DOHH2 (cell line): ENCODE data around the gene ZBTB45.
A peak's percentile ranks its signal among the peaks of the same experiment; 100 is the strongest.

Experiments used
- H3F3A ChIP-seq: fragments of 200-600 bp; sonication (generic), shearing (Covaris generic); 2 replicates; pipeline ENCODE4 v1.6.0; 2016; ENCODE audit warnings: antibody characterized with exemption, mild to moderate bottlenecking; ENCODE audit not compliant: control insufficient read depth, insufficient read depth
- H3K27ac ChIP-seq: fragments of 200-600 bp; sonication (generic); 2 replicates; pipeline ENCODE4 v1.5.1; 2014; ENCODE audit warnings: low read depth, mild to moderate bottlenecking, low read length, moderate library complexity
- H3K27me3 ChIP-seq: fragments of 200-600 bp; sonication (generic); 2 replicates; pipeline ENCODE4 v1.6.1; 2014; ENCODE audit warnings: mild to moderate bottlenecking, low read length, mixed read lengths; ENCODE audit not compliant: control insufficient read depth
- H3K36me3 ChIP-seq: fragments of 200-600 bp; sonication (generic); 2 replicates; pipeline ENCODE4 v1.6.1; 2014; ENCODE audit warnings: mild to moderate bottlenecking, low read length, moderate library complexity, mixed read lengths; ENCODE audit not compliant: control insufficient read depth
- H3K4me1 ChIP-seq: fragments of 200-600 bp; sonication (generic); 2 replicates; pipeline ENCODE4 v1.6.1; 2014; ENCODE audit warnings: mild to moderate bottlenecking, low read length, mixed read lengths; ENCODE audit not compliant: control insufficient read depth
- H3K4me2 ChIP-seq: fragments of 200-600 bp; sonication (generic); 2 replicates; pipeline ENCODE4 v1.6.0; 2014; ENCODE audit warnings: mild to moderate bottlenecking, low read length, moderate library complexity
- H3K4me3 ChIP-seq: fragments of 200-600 bp; sonication (generic); 2 replicates; pipeline ENCODE4 v1.5.1; 2014; ENCODE audit warnings: mild to moderate bottlenecking, low read length, mixed read lengths
- H3K79me2 ChIP-seq: fragments of 200-600 bp; sonication (generic); 2 replicates; pipeline ENCODE4 v1.6.1; 2014; ENCODE audit warnings: mild to moderate bottlenecking, low read length, mixed read lengths; ENCODE audit not compliant: control insufficient read depth
- H3K9me2 ChIP-seq: fragments of 200-600 bp; sonication (generic); replicated peaks from 2 replicates; pipeline ENCODE4 v1.6.1; 2014; ENCODE audit warnings: mild to moderate bottlenecking, low read length, mixed read lengths; ENCODE audit not compliant: control insufficient read depth
- H3K9me3 ChIP-seq: fragments of 200-600 bp; sonication (generic); 2 replicates; pipeline ENCODE4 v1.6.1; 2014; ENCODE audit warnings: antibody characterized with exemption, low read length, mixed read lengths; ENCODE audit not compliant: control insufficient read depth, insufficient read depth
- H4K20me1 ChIP-seq: fragments of 200-600 bp; sonication (generic); 2 replicates; pipeline ENCODE4 v1.6.0; 2014; ENCODE audit warnings: low read depth, mild to moderate bottlenecking, antibody characterized with exemption, low read length, moderate library complexity; ENCODE audit not compliant: control insufficient read depth, insufficient read depth
- CTCF ChIP-seq: fragments of 200-600 bp; sonication (generic); IDR thresholded peaks from one replicate; pipeline ENCODE4 v1.5.1; 2014; ENCODE audit warnings: antibody characterized with exemption, mild to moderate bottlenecking, low read depth, low read length; ENCODE audit not compliant: poor library complexity, severe bottlenecking
- EZH2phosphoT487 ChIP-seq: fragments of 200-600 bp; sonication (generic); IDR thresholded peaks from 2 replicates; pipeline ENCODE4 v1.6.1; 2017; ENCODE audit warnings: borderline replicate concordance, mild to moderate bottlenecking, antibody characterized with exemption, low read length, moderate library complexity, mixed read lengths

Gene ZBTB45

GRCh38 chr19:58500242-58500641 is 19.4 kb downstream of the ZBTB45 start:
- Histone ChIP-seq H3F3A (no peaks in the 10 kb centered on the region), H3K4me1 (peaks cover 16% of the 10 kb centered on the region), H3K9me3 (peaks cover 11% of the 10 kb centered on the region; the same call in 1 of the 2 replicates), H3K79me2 (peaks cover 15% of the 10 kb centered on the region), H3K27ac (no peak overlapping the region), H3K9me2 (no peaks in the 10 kb centered on the region), H3K4me3 (peak overlapping the region; percentile 81), H3K27me3 (no peaks in the 10 kb centered on the region), H3K4me2 (peak overlapping the region; percentile 95), H4K20me1 (no peaks in the 10 kb centered on the region), H3K36me3 (no peaks in the 10 kb centered on the region; the same call in 1 of the 2 replicates)
- TF ChIP-seq EZH2phosphoT487 (no peak), CTCF (no peak)

DNA sequence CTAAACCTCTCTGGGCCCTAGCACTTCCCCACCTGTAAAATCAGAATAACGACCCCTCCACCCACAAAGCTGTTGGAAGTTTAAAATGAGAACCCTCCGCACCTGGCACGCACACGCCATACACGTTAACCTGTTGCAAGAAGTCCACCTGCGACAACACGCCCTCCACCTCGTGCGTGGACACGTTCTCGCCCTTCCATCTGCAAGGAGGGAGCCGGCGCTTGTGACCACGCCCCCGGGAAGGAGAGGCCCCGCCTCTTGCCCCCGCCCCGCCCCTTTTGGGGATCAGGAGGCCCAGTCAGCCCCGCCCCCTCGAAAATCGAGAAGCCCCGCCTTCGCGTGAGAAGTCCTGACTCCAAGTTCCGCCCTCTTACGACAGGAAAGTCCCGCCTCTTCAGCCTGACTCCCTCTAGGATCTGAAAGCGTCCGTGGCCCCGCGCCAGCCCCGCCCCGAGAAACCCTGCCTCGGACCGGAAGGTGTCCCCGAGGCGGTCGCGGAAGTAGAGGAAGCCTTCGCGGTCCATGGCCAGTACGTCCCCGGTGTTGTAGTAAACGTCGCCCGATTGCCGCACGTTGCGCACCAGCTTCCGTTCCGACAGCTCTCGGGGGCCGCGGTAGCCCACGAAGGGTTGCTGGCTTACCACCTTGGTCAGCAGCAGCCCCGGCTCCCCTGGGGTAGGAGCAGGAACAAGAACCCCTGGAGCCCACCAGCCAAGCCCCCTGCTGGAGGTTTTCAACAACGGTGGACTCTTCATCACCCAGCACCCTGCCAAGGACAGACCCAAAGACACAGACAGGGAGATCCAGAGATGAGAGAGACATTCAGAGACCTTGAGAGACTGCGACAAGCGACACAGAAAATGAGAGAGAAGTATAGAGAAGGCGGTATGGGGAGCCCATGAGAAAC is 20.3 kb downstream of the ZBTB45 start:
- Histone ChIP-seq H3K9me3 (peaks cover 11% of the 10 kb centered on the region; the same call in 1 of the 2 replicates), H3K36me3 (no peaks in the 10 kb centered on the region; the same call in 1 of the 2 replicates), H3K27me3 (no peaks in the 10 kb centered on the region), H3K4me1 (peaks cover 16% of the 10 kb centered on the region), H3K27ac (peak overlapping the region; percentile 61), H3K9me2 (no peaks in the 10 kb centered on the region), H3K4me2 (peak overlapping the region; percentile 95), H3K4me3 (peak overlapping the region; percentile 81), H4K20me1 (no peaks in the 10 kb centered on the region), H3K79me2 (peaks cover 15% of the 10 kb centered on the region), H3F3A (no peaks in the 10 kb centered on the region)
- TF ChIP-seq EZH2phosphoT487 (no peak), CTCF (peak; percentile 61)

GRCh38 chr19:58498316-58499020 is 21.1 kb downstream of the ZBTB45 start:
- Histone ChIP-seq H3K9me2 (no peaks in the 10 kb centered on the region), H3K9me3 (peaks cover 11% of the 10 kb centered on the region; the same call in 1 of the 2 replicates), H3K36me3 (no peaks in the 10 kb centered on the region; the same call in 1 of the 2 replicates), H3K4me2 (peak overlapping the region; percentile 95), H3K27me3 (no peaks in the 10 kb centered on the region), H3K4me3 (peak overlapping the region; percentile 81), H3K4me1 (peaks cover 16% of the 10 kb centered on the region), H3F3A (no peaks in the 10 kb centered on the region), H4K20me1 (no peaks in the 10 kb centered on the region), H3K27ac (no peak overlapping the region), H3K79me2 (peaks cover 15% of the 10 kb centered on the region)
- TF ChIP-seq EZH2phosphoT487 = no peak
- TF ChIP-seq CTCF = no peak
